Activated gamma-delta T cell (primary cell): ENCODE results near the gene C5orf58.
"Not testable (repeated sequence)": the region's sequence is repeated elsewhere in the genome, so short reads cannot be mapped to it uniquely, and the experiment has no call there.

Source experiments
- DNase-seq: peaks from one replicate; lab custom pipeline; 2025; lab: John Stamatoyannopoulos, UW

C5orf58 gene

GRCh38 chr5:170223906-170224305 is 8.9 kb upstream of the C5orf58 start:
- DNase-seq = no peak

DNA sequence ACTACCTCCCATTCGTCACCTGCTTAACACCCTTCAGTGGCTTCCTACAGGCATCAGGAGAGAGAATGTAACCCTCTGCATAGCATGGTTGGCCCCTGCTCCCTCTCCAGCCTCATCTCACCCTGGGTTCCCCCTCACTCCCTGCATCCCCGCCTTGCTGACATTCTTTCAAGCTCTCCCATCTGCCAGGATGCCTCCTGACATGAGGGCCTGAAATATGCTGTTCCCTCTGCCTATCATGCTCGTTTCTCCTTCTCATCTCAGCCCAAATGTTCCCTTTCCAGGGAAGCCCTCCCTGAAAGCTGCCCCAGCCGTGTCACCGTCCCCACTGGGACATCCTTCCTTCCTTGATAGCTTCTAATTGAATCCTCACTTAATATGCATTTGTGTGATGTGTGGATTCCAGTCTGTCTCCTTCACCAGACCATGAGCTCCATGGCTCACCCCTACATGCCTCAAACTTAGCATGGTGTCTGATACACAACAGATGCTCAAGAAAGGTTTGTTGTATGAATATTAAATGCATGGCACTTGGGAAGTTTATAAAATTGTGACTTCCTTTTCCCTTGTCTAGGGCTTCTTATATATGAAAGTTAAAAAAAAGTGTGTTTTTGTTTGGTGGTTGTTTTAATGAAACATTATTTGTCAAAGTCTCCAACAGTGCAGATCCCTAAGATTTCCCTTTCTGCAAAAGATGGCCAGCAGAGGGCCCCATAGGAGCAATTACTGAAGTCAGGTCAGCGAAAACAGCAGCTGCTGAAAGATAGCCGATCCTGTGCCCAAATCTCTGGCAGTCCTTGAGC is 7.3 kb upstream of the C5orf58 start:
- DNase-seq = no peak

- DNase-seq = no peak
Measured at GRCh38 chr5:170226129-170226615, 6.6 kb upstream of the C5orf58 start.

- DNase-seq = no peak
Measured at GRCh38 chr5:170226661-170227060, 6.1 kb upstream of the C5orf58 start.

- DNase-seq = no peak
Measured at GRCh38 chr5:170228762-170229435, 3.9 kb upstream of the C5orf58 start.

DNA sequence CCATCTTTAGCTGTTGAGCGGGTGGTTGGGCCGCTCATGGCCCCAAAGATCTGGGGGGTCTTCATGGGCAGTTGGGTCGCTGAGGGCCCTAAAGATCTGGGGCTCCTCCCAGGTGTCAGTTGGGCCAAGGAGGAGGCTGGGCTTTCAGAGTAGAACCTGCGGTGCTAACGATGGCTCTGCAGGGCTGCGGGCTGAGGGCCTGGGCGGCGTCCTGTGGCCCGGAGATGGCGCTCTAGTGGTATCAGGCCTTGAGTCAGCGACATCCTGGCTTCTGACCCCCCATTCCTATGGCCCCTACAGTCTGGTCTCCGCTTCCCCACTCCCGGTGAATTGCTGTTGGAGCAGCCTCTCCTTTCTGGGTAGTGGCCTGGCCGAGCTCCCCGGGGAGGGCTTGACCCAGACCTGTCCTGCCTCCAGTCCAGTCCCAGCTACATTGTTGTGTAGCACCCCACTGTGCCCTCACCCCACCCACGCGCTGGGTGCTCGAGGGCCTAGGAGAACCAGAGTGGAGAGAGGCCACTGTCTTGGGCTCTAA is 640 bp downstream of the C5orf58 start:
- DNase-seq = peak; percentile 4

DNA sequence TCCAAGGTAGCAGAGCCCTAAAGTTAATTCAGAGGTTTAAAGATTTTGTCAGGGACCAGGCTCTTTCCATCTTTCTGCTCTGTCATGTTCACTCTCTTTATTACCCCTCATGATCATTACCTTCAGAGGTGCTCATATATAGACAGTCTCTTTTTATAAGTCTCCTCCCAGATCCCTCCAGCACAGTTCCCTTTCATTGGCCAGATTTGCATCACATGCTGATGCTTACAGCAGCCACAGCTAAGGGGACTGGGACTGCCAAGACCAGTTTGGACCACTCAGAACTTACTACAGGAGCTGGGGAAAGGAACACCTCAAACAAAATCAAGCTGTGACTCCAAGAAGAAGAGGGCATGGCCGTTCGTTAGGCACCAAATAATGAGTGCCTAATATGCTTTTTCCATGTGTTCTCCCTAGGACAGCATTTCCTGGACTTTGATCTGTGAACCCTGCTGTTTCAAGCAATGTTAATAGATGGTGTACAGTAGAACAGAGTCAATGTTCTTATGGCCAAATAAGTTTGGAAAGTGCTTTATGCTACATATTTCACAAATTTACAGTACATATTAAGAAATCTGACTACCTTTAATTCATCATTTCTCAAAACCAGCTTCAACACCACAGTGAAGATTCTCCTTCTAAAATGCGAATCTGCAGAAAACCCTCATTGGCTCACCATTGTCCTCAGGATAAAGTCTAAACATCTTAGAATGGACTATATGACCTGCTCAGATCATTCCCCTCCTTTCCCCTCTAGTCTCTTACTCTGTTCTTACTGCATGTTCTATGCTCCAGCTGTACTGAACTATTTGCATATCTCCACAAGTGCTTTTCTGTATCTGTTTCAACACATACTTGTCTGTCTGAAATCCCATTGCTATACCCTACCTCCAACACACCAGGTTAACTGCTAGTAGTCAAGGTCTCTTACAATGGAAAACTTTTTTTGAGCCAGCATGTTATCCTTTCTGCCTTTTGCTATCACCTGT is 3.4 kb downstream of the C5orf58 start:
- no peak for DNase-seq

GRCh38 chr5:170238456-170239196 is 5.8 kb downstream of the C5orf58 start:
- DNase-seq = no peak

DNA sequence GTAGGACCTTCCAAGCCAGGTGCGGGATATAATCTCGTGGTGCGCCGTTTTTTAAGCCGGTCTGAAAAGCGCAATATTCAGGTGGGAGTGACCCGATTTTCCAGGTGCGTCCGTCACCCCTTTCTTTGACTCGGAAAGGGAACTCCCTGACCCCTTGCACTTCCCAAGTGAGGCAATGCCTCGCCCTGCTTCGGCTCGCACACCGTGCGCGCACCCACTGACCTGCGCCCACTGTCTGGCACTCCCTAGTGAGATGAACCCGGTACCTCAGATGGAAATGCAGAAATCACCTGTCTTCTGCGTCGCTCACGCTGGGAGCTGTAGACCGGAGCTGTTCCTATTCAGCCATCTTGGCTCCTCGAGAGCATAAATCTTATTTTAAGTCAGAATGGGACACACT is 12.7 kb downstream of the C5orf58 start:
- not testable (repeated sequence) for DNase-seq

DNA sequence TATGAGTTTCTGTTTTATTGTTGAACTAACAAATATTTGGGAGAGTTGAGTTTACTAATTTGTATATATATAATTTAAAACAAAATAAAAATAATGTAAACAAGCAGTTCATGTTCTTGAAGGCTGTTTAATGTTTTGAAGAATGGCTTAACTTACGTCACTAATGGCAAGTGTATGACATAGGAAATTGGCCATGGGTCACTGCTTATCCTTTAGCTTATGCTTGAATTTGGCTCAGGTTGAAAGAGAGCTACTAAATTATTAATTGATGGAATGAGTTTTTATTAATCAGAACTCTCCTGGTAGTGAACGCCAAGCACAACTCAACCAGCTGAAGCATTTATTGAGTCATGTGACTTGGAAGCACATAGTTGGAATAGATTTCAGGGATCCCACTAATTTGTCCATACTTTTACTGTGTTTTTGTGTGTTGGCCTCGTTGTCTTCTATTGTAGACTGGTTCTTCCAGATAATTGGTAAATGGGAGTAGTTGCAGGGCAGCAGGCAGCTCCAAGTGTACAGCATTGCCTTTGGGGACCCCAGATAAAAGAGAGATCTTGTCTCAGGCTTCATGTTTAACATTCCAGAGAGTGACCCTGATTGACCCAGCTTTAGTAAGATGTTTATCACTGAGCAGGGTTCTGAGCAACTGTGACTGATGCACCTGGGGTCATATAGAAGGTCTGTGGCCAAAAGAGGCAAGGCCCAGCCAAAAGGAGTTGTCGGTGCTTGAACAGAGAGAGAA is 13.5 kb downstream of the C5orf58 start:
- no peak for DNase-seq

DNA sequence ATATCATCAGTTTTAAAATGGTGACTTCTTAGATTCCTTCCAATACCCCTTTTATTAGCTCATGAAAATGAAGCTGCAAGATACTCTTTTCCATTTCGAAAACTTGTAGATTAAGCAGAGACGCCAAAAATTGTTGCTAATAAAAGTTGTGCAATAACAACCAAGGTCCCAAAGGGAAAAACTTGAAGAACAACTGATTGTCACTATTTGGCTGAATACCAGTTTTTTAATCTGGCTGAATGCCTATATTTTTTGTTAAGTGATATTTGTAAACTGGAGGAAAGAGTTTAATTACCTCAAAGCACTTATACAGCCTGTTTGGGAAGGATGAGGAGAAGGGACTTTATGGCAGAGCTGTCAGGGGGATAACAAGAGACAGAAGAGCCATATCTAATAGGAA is 14.6 kb downstream of the C5orf58 start:
- no peak for DNase-seq

DNA sequence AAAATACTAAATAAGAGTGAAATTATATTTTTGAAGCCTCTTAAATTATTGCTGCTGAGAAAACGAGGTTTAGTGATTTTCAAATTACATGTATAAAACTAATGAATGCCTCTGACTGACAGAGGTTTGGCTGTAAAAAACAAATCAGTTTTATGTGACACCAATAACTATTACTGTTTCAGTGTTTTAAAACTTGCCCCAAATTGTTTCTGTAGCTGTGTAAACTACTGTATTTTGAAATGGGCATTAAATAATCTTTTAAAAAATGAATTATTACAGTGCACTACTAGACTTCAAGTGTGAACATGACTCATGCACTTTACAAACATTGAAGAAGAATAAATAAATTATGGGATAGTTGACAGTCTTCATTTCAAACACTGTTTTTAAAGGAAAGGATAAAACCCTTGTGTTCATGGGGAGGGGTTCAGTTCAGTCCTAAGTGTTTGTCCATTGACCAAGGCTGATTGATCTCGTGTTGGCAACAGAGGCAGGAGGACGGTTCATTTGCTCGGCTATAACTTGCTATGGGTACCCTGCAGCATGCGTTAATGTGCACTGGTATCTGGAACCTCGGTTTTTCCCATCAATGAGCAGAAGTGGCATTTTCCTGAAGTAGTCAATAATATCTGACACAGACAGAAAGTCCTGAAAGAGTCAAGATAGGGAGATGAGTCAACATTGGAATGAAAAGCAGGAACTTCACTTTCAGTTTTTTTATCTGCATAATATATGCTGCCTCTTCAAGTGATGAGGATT is 15.6 kb downstream of the C5orf58 start:
- no peak for DNase-seq

- DNase-seq = not testable (repeated sequence)
Measured at GRCh38 chr5:170248931-170249227, 16.1 kb downstream of the C5orf58 start.

DNA sequence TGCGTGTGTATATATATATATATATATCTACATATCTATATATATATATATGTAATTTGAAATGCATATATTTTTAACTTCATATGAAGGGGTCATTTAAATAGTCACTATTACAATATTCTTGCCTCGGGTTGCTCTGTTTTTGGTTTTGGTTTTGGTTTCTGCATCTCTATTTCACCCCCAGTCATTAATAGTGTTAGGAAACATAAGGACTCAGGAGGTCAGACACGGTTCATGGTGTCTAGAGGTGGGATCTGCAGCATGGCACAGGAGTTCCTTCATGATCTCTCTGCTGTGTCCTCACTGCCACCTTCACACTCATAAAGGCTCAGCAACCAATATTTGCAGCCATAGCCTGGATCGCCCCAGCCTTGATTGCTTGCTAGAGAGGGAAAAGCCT is 16.6 kb downstream of the C5orf58 start:
- no peak for DNase-seq

DNA sequence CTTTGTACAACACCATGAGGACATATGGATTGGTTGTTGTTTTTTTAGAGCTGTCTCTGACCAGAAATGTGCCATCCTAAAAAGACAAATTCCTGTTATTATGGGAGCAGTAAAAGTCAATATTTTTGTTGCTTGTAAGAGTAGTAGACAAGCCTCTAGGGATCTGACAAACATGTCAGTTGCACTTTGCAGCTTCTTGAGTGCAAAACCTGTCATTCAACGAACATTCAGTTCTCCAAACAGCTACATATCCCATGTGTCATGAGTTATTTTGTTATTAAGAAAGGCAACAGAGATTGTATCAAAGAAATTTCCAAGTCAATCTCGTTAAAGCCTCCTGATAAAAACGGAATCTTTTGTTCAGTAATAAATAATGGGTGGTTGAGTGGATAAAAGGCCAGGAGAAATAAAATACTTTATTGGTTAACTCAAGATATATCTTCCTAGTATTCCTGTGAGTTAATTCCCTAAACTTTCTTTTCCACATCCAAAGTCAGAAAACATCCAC is 18.1 kb downstream of the C5orf58 start:
- DNase-seq = no peak

- DNase-seq = no peak
Measured at GRCh38 chr5:170251462-170251861, 18.7 kb downstream of the C5orf58 start.

- no peak for DNase-seq
Measured at GRCh38 chr5:170252109-170252508, 19.3 kb downstream of the C5orf58 start.

DNA sequence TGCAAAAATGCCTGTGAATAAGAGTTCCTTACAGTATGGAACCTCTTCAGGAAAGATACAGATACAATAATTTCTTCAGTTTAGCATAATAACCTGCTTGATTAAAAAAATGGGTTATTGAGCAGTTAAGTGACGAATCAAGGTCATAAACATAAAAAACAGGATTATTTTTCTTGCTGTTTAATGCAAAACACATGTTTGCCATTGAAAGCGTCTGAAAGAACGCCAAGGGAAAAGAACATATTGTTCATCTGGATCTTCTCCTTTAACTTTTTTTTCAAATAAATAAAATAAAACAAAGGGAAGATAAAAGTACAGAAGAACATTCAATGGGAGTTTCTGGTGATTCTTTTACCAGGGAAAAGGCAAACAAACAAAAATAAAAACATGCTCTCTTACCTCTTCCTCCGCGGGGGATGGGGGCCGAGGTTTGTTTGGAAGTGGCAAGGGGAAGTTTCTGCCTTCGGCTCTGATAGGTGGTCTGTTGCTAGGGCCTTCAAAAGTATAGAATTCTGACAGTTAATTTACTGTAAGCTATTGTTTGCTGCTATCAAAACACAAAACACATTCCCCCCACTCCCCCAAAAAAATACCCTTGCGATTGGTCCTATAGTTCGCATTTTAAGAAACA is 20.1 kb downstream of the C5orf58 start:
- DNase-seq = no peak

GRCh38 chr5:170254056-170254455 is 21.3 kb downstream of the C5orf58 start:
- no peak for DNase-seq
